ENCODE data around the gene ORC3.

GRCh38 chr6:87590417-87590880 is 514 bp downstream of the ORC3 start:
- TF ChIP-seq POLR2A (IDR thresholded peaks at IDR 0.05; ENCODE audit: low read length) (no peak), GATA1 (IDR thresholded peaks at IDR 0.05; ENCODE audit: low read depth, low read length) (no peak)
